ENCODE measurements around the gene CLDN14.

The CLDN14 gene

DNA sequence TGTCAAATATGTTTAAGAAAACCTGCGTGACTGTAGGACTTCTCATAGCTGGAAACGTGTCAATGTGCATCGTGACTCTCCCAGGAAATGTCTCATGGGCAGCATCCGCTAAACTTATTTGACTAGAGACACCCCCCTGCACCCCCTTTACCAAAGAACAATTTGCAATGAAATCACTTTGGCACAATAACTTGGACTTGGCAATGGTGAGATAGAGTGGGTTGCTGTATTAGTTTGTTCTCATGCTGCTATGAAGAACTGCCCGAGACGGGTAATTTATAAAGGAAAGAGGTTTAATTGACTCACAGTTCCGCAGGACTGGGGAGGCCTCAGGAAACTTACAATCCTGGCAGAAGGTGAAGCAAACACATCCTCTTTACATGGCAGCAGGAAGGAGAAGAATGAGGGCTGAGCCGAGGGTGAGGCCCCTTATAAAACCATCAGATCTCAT is 13.8 kb downstream of the CLDN14 start:
- DNase-seq: no peak

DNA sequence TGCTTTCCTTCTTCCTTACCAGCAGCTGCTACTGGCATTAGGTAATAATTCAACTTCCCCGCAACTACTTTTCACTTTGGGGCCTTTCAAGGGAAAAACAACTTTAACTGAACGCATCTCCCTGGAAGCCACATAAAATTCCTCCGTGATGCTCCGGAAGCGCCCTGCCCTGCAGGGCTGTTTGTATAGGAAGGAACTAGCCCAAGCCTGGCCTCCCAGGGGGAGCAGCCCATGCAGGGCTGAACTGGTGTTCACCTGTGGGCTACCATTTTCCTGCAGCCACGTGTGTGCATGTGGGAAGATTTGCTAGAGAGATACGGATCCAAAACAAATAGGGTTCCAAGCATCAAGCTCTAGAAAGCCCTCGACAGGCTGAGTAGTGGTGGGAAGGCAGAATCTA is 14.4 kb downstream of the CLDN14 start:
- no peak for DNase-seq

DNA sequence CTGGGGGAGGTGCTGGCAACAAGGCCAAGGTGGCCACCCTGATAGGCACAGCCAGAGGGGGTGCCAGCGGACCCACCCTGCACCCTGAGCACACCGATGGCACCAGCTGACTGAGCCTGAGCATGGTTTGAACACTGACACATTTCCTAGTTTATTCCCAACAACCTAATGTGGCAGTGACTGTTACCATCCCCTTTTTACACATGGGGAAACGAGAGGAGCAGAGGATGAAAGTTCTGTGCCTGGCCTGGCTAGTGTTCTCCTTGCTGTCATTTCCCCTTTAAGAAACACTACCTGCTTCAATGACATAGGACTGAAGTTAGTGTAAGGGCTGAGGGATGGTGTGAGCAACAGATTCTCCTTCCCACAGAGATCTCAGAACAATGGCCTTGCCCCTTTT is 15.3 kb downstream of the CLDN14 start:
- DNase-seq: no peak

DNA sequence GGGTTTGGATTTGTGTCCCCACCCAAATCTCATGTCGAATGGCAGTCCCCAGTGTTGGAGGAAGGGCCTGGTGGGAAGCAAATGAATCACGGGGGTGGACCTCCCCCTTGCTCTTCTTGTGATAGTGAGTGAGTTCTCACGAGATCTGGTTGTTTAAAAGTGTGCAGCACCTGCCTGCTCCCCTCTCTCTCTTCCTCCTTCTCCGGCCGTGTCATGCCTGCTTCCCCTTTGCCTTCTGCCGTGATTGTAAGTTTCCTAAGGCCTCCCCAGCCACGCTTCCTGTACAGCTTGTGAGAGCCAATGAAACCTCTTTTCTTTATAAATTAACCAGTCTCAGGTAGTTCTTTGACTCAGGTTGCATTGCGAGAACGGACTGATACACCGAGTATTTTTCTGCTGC is 15.9 kb downstream of the CLDN14 start:
- DNase-seq: no peak

- DNase-seq: no peak
These were observed 16.7 kb downstream of the CLDN14 start for GRCh38 chr21:36463204-36463603.

GRCh38 chr21:36461918-36462486 is 17.9 kb downstream of the CLDN14 start:
- DNase-seq: no peak

GRCh38 chr21:36461277-36461917 is 18.5 kb downstream of the CLDN14 start:
- DNase-seq: no peak

GRCh38 chr21:36460866-36461265 is 19.1 kb downstream of the CLDN14 start:
- no peak for DNase-seq

- no peak for DNase-seq
These were observed 20.8 kb downstream of the CLDN14 start for GRCh38 chr21:36459098-36459497.

- no peak for DNase-seq
These were observed 23.1 kb downstream of the CLDN14 start for GRCh38 chr21:36456729-36457414.

GRCh38 chr21:36454706-36455105 is 25.2 kb downstream of the CLDN14 start:
- DNase-seq: no peak

DNA sequence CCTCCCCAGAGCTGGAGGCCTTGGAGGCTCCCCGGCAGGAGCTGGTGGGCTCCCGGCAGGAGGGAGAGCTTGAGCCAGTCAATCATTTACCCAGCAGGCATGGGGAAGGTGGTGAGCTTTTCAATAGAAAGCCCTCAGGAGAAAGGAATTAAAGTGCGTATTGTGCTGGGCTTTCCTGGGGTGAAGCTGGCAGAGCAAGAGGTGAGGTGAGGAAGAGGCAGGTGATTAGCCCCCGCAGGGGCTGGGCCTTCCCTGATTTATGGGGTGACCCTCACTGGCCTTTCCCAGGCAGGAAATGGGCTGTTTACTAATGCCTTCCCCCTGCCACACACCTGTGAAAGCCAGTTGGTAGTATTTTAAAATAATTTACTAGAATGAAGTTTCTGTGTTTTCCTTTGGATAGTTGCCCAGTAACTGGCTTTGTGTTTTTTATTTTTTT is 25.8 kb downstream of the CLDN14 start:
- DNase-seq: no peak

- DNase-seq: no peak
These were observed 27.6 kb downstream of the CLDN14 start for GRCh38 chr21:36452281-36452825.

DNA sequence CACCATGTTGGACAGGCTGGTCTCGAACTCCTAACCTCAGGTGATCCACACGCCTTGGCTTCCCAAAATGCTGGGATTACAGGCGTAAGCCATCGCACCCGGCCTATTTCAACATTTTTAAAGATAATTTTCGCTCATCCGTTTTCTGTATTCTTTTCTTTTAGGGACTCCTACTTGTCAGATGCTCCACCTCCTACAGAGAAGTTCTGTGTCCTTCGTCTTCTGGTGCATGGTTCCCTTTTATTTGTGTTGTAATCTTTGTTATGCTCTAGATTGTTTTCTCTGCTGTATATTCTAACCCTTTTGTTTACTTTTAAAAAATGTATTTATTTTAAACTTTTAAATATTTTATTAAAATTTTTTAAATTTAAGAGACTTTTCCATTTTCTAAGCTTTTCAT is 28.4 kb downstream of the CLDN14 start:
- DNase-seq: no peak

- DNase-seq: no peak
These were observed 29.4 kb downstream of the CLDN14 start for GRCh38 chr21:36450511-36450910.

GRCh38 chr21:36446301-36446700 is 33.6 kb downstream of the CLDN14 start:
- DNase-seq: no peak

DNA sequence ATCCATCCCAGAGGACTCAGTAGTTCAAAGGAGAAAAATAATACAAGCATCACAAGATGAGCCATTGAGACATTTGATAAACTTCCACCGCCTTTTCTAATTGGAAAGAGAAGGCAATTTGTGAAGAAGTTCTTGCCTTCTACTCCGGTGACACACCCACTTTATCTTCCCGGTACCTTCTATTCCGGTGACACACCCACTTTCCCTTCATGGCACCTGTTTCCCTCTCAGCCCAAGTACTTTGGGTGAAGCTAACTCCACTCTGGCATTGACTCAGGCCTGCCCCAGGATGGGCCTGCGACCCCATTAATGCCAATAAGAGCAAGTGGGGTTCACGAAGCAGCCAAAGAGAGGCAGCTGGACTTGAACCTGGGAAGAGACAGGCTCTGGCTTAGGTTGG is 38.2 kb downstream of the CLDN14 start:
- DNase-seq: no peak

GRCh38 chr21:36437745-36438128 is 42.2 kb downstream of the CLDN14 start:
- no peak for DNase-seq

GRCh38 chr21:36436829-36437744 is 42.8 kb downstream of the CLDN14 start:
- peak; percentile 14 to 22 for DNase-seq

GRCh38 chr21:36434144-36434543 is 45.8 kb downstream of the CLDN14 start:
- no peak for DNase-seq

DNA sequence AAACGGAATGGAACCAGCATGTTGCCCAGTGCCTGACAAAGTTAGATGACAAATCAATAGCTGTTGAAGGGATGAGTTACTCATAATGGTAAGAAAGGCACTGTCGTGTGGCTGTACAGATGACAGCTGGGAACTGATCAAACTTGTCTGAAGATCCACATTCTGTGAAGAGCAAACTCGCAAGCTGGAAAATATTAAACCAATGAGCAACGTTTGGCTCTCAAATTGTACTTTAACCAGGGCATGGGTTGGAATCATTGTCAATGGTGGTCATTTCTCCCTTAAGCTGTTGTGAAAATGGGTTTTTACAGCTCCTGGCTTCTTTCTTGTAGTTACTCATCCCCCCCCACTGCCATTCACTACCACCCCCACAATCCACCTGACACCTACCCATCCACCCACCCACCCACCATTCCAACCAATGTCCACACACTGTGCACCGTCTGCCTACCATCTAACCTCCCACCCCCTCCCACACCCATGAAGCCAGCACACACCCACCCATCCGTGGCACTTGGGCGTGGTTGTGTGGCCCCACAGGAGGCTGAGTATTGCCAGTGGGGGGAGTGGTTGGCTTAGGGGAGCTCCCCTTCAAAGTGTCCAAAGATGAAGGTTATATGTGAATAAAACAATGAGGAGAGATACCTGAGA is 46.7 kb downstream of the CLDN14 start:
- DNase-seq: no peak

- DNase-seq: no peak
These were observed 48.7 kb downstream of the CLDN14 start for GRCh38 chr21:36431252-36431651.
